Stimulated activated CD8-positive, alpha-beta memory T cell treated with anti-CD3 and anti-CD28 coated beads, Interleukin-7, amount 100 ng/mL, for 4 hours (primary cell): ENCODE data around the gene ADARB2.
"Not testable (repeated sequence)": the region's sequence is repeated elsewhere in the genome, so short reads cannot be mapped to it uniquely, and the experiment has no call there.

Experiments
- DNase-seq, 2 donors: peaks; one replicate each; pipeline ENCODE4 v3.0.0-alpha.2; 2020; ENCODE audit warnings: low read depth in 2 of 2

The ADARB2 gene

DNA sequence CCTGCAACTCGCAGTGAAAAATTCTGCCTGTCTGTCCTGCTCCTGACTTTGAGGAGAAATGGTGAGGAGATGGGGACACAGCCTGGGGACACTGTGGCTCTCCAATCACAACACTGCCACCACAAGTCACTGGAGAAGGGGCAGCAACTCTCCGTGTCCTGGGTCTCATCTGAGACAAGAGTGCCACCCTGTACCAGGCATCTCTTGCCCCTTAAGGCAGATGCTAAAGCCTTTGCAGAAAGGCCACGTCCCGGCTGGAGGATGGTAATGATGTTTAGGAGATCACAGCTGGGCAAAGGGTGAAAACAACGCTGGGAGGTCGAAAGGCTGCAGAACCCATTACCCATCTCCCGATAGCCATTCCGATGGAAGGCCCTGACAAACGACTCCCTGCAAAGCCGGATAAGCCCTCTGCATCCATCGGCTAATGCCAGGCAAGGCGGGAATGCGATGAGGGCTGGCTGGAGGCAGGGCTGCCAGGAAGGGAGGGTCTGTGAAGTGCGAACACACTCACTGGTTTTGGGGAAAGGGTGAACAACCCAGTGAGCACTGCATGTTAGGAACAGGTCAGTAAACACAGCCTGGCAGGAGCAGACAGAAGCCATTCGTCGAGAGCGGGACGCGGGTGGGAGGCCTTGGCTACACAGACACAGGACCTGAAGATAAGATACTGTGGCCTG, 190.8 kb downstream of the ADARB2 start:
- no peak for DNase-seq

DNA sequence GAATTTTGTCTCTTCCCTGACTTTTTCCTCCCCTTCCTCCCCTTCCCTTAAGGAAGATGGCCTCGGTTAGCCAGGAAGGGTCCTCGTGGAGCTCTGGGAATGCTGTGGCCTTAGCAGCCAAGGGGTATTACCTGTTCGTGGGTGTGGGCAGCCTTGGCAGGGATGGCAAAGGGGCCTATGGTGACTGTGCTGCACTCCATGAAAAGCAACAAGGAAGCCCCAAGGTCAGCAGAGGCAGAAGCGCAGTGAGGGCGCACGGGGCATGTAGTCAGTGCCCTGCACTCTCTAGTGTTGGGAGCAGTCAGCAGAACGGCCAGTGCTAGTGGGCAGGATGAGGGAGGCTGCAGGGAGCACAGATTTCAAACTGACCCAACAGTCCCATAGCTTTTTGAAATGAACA, 191.8 kb downstream of the ADARB2 start:
- no peak for DNase-seq

DNA sequence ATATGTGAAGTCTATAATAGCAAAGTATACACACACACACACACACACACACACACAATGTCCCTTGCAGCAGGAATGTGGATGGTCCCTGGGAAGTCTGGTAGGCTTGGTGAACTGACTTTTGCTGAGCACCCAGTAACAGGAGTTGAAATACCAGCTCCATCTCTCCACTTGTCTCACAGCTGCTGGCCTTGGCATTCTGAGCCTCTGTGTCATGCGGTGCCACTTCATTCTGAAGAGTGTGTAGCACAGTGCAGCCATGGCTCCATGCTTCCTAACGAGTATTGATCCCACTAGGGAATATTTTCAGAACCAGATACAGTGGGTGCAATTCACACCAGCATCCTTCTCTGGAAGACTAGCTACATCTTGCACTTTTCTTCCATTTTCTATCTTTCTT, 192.4 kb downstream of the ADARB2 start:
- no peak for DNase-seq

DNA sequence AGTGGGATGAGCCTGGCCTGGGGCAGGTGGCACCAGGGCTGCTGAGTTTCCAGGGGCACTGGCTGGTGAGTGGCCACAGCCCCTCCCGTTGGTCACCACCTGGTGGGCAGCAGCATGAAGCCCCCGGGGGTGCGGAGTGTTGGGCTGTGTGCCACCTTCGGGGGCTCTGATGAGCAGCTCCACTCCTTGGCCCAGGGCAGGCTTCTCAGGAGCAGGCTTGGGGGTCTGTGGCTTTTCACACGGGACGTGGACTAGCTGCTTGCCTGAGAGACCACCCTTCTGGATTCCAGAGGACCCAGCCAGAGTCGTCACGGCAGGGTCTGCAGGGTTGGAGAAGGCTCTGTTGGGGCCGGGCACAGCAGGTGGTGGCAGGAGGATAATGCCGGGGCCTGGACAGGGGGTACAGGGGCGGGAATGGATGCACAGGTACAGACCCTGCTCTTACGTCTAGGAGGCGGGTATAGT, 193.1 kb downstream of the ADARB2 start:
- DNase-seq: no peak

DNA sequence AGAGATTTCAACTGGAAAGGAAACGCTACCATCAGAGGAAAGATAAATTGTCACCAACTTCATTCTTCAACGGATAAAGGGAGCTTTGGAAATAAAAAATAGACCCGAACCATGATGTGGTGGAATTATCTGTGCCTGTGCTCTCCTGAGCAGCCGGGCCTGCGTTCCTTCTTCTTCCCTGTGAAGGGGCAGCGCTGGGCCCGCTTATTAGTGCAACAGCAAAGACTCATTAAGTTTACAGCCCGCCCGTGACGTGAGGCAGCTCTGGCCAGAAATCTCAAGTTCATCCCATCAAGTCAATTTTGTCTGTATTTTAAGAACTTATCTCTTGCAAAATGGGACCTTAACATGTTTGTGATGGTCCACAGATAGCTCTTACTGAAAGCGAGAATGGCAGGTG, 193.7 kb downstream of the ADARB2 start:
- DNase-seq: no peak

DNA sequence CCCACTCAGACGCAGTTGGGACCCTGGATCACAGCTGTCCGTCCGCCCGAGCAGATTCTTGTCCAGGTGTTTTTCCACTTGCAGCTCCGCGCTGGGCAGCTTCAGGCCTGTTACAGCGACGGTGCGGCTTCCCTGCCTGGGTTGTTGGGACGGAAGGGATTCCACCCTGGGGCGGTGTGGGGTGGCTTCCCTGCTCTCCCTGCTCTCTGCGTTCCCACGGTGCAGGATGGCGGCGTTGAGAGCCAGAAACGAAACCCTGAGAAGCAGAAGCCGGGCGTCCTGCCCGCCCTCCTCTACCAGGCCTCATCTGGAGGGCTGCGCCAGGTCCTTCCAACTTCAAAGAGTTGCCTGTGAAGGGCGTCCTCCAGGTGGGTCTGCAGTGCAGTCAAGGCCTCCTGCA, 194.4 kb downstream of the ADARB2 start:
- DNase-seq: no peak

DNA sequence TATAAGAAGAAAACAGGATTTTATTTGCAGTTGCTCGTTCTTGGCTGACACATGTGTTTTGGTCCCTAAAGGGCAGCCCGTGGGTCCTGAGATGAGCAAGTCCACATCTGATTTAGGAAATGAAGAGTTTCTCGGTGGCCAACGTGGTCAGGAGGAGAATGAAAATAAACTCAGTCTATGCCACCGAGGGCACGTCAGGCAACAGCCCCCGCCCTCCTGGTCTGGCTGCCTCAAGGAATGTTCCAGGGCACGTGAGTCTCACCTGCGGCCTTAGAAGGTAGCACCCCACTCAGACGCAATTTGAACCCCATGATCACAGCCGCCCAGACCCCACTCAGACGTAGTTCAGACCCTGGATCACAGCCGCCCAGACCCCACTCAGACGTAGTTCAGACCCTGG, 197.2 kb downstream of the ADARB2 start:
- DNase-seq: no peak

DNA sequence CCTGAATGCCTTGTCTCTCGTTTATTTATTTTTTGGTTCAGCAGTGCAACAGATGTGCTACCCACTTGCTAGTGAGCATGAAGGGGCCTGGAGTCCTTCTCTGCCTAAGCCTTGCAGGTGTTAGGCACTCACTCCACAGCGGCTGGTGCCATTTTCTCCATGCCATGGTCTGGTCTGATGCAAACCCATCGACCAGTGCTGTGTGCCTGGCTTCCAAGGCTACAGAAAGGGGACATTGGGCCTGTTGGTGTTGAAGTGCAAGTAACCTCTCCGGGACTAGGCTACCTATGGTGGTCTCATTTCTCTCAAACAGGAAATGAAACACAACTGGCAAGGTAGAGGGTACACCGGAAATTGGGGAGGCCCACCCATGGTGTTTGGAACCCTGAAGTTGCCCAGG, 198.1 kb downstream of the ADARB2 start:
- no peak for DNase-seq

DNA sequence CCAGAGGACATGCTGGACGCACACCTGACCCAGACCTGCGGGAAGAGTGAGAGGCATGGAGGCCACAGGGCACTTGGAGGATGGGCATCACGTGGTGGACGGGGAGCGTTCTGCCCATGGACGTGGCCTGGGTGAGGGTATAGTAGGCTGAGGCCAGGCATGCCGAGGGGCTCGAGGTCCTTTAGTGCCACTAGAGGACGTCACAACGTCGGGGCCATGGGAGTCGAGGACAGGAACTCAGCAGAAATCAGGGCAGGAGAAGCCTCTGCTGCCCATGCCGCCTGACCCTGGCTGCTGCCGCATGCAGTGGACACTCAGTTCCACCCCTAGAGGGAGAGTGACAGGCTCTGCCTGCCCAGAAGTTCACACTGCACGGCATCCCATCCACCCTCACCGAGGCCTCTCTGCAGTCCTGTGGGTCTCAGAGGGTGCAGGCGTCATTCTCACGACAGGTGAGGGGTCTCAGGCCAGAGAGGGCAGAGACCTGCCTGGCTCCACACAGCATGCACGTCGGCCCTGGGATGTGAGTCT, 198.7 kb downstream of the ADARB2 start:
- no peak for DNase-seq

DNA sequence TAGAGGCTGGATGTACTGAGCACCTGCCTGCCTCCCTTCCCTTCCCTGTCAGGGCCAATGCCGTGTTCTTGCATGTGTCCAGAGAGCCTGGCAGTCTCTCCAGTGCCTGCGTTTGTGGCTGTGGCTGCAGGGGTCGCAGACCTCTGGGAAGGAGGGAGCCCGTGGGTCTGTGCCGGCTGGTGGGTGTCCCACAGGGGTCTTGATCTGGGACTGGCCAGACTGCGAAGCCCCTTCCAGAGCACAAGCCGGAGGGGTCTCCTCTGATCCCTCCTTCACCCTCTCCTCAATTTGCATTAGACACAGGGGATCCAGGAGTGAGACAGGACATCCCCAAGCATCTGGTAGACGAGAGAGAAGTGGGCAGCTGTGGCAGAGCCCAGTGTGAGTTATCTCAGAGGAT, 199.2 kb downstream of the ADARB2 start:
- DNase-seq: no peak

DNA sequence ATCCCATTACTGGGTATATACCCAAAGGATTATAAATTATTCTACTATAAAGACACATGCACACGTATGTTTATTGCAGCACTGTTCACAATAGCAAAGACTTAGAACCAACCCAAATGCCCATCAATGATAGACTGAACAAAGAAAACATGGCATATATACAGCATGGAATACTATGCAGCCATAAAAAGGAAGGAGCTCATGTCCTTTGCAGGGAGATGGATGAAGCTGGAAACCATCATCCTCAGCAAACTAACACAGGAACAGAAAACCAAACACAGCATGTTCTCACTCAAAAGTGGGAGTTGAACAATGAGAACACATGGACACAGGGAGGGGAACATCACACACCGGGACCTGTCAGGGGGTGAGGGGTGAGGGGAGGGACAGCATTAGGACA, 199.9 kb downstream of the ADARB2 start:
- DNase-seq: not testable (repeated sequence)

DNA sequence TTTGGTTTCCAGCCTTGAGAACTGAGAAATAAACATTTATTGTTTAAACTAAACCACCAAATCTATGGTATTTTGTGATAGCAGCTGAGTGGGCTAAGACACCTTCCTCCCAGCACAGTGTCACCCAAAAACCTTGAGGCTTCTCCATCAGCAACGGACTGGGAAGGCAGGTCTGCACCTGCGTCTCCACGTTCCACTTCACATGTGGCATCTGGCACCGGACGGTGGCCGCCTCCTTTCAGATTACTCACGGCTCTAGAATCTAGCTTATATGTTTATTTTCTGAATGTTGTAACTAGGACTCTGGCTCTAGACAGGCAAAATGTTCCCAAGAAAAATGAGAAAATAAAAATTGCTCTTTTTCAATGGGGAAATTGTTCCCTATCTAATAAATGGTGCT, 201.0 kb downstream of the ADARB2 start:
- DNase-seq: no peak

DNA sequence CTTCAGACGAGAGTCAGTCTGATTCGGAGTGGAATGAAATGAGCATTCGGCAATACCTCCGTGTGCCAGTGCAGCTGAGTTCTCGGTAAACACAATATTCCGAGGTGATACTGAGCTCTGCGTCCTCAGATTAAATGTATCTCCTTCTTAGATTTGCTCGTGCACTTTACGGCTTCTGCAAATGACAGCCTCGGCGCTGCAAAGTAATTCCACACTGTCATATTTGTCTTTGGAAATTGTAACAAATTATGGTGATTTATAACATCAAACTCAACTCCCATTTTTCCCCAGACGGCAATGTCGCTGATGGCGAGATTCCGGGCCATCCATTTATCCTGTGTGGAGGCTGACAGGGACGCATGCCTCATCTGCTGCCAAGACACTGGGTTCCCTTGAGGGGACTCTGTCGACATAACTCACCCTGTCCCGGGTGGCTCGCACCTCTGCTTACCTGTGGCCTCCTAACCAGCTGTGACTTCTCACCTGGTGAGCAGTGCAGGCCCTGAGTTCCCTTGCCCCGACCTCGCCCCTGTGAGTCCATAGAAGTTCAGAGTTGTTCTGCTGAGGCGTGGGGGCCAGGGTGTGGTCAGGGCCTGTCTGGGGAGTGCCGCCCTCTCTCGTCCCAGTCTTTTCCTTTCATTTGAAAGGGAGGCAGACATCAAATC, 201.9 kb downstream of the ADARB2 start:
- no peak for DNase-seq

DNA sequence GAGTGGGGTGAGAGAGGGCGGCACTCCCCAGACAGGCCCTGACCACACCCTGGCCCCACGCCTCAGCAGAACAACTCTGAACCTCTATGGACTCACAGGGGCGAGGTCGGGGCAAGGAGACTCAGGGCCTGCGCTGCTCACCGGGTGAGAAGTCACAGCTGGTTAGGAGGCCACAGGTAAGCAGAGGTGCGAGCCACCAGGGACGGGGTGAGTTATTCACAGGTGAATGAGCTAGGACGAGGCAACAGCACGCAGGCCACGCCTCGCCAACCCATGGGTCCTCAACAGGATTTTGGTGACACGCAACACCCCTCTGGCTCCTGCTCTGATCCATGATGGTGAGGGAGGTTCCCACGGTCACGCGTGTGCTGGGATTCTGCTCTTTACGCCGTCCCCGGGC, 202.5 kb downstream of the ADARB2 start:
- DNase-seq: no peak

DNA sequence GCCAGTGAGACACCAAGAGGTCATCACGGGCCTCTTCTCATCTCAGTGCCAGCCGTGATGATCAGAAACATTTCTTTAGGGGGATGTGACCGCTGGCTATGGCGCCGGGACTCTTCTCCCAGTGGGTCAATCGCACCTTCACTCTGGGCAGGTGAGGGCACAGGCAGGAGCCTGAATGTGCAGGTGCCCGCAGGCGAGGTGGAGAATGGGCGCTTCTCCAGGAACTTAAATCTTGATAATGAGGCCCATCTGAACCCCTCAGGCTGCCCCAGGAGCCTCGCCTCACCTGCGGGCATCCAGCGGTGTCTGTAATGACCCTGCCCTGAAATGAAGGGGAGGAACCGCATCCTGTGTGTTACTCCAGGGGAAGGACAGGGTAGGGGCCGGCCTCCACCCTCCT, 204.7 kb downstream of the ADARB2 start:
- DNase-seq: no peak

DNA sequence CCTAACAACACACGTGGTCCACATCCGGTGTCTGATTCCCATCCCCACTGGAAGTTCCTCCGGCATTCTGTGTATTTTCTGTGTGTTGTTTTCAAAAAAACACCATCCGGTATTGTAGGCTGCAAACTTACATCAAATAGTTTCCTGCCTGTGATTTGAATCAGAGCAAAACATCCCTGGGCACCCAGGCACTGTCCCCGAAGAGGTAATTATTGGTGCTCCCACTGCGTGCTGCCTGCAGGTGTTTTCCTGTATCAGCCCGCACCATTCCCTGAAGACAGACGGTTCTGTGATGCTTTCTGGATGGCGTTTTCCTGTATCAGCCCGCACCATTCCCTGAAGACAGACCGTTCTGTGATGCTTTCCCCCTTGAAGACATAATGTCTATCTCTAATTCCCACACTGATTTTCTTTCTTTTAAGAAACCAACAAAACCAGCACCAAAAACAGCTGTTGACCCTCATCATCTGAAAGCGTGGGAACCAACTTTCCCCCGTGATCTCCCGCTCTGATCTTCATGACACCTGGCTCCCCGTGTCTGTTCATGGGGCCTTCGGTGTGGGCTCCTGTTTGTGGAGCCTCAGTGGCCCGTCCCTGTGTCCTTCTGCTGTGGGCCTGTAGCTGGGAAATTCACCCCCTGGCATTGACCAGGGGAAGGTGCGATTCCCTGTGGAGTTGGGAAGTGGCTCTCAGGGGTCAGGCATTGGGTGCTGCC, 205.3 kb downstream of the ADARB2 start:
- DNase-seq: no peak

DNA sequence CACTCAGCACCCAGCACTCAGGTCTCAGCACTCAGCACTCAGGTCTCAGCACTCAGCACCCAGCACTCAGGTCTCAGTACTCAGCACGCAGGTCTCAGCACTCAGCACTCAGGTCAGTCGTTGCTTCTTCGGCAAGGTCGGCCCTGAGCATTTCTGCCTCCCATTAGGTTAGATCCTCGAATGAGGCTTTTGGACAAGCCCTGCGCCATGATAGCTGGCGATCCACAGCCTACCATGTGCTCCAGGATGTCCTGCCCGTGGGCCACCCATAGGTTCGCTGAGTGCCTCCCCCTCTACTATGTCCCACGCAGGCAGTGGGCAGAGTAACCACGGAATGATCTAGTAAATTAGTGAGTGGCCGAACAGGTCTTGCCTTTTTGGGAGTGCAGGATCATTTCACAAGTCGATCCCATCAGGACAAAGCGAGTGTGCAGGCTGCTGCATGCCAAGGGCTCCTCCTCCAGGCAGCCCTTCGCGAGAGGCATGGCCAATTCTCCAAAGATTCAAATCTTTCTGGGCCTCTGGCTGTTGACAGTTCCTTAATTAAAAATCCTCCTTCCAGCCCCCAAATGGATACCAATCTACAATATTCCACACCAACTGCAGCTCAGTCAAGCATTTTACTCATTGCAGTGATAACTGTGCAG, 206.3 kb downstream of the ADARB2 start:
- DNase-seq: no peak

DNA sequence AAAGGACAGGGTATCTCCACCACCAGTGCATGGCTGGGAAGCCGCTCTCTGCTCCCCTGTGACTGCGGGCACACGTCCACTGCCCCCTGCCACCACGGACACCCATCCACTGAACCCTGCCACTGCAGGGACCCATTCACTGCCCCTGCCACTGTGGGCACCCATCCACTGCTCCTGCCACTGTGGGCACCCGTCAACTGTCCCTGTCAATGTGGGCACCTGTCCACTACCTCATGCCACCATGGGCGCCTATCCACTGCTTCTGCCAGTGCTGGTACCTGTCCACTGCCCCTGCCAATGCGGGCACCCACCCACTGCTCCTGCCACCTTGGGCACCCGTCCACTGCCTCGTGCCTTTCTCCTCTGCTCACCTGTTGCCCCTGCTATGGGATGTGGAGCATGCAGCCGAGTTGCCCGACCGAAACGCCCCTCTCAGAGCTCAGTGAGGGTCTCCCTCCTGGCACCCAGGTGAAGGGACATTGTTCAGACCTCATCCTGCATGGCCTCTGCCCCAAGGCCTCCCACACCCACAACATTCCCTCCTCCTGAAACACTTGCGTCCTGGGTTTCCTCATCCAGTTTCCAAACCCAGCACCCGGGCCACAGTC, 207.4 kb downstream of the ADARB2 start:
- DNase-seq: no peak

DNA sequence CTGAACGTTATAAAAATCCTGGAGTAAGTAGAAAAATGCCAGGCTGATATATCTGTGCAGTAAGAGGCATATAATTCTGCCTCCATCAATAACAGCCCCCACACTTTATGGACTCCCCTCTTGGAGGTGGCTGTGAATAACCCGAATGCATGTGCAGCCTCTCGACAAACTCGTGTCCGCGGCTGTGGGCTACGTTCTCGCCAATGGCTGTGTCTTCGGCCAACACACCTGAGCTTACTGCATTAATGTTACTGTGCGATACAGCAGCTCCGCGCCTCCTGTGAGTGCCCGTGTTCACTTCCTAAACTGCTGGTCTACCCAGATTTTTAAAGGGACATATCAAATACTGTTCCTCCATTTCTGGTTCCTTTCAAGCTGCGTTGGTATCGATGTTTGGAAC, 209.4 kb downstream of the ADARB2 start:
- no peak for DNase-seq

DNA sequence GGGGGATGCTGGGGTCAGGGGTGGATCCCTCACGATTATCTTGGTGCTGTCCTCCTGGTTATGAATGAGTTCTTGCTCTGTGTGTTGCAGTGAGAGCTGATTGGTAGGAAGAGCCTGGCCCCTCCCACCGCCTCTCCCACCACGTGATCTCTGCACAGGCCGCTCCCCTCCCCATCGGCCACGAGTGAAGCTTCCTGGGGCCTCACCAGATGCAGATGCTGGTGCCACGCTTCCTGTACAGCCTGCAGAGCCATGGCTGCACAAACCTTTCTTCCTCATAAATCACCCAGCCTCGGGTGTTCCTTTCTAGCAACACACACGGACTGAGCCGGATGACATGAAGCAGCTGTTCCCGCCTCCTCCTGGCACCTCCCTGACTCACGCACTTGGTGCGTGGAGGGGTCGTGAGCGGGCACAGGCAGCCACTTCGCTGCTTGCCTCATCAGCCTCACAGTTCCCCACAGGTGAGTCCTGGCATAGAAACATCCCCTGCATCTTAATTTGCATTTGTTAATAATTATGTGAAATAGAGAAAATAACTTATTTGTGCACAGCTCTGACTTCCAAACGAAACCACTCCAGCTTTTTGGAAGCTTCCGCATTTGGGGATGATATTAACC, 210.8 kb downstream of the ADARB2 start:
- DNase-seq: no peak

DNA sequence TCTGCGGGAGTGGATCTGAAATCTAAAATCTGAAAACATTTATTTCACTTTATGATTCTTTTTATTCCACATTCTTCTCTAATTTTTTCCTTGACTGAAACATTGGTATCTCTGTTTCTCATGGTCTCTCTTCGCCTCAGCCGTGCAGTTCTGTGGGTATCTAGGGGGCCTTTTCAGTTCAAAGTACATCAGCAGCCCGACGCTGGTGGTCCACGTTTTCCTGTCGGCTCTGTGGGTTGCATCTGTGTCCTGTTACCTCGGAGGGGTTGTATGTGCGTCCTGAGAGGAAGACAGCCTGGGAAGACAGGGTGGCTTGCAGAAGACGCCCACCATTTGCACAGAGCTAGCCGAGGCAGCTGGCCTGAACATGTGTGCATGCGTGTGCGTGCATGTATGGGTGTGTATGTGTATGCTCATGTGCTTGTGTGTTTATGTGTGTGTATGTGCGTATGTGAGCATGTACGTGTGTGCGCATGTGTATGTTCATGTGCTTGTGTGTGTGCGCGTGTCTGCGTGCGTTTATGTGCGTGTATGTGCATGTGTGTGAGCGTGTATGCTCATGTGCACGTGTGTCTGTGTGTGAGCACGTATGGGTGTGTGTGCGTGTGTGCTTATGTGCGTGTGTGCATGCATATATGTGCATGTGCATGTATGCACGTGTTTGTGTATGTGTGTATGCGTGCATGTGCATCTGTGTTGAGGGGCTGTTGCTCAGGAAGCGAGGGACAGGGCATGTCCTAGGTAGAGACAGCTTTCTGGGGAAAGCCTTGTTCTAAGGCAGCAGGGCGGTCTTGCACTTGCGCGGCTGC, 211.8 kb downstream of the ADARB2 start:
- no peak for DNase-seq
